GM21381 (cell line): ENCODE data around the gene ABCA7.

ENCODE experiments used
- ATAC-seq: cut with Tn5 transposase; IDR thresholded peaks from one replicate; pipeline ENCODE4 v1.9.1; 2021; ENCODE audit warnings: mild to moderate bottlenecking, moderate library complexity; ENCODE audit not compliant: unreplicated experiment

Gene ABCA7

DNA sequence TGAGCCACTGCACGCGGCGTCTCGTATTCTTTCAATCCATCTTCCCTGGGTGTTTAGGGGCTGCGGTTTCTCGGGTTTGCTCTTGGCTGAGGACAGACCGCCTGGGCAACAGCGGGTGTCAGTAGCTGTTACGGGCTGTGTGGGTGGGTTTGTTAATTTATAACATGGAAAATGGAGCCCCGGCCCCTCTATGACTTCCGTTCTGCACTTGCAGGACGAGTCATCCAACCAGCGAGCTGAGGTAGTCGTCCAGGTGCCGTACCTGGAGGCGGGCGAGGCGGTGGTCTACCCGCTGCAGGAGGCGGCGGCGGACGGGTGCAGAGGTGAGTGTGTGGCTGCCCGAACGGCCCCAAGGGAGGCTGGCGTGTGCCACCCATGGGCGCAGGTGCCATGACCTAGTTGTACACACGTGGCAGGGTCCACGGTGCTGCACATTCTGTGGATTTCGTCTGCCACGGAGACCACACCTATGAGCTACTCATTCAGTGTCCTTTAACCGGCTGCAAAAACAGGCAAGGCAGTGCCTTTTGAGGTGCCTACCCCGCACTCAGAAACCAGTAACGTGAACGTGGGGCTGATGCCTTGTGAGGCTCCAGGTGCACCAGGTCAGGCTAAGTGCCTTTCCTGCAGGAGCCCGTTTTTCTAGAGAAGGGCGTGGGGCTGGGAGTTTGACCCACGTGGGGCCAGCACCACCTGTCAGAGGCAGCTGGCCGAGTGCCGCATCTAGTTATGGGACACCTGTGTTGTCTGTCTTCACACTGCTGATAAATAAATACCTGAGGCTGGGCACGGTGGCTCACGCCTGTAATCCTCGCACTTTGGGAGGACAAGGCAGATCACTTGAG lies 44.3 kb downstream of the ABCA7 start:
- no peak for ATAC-seq

DNA sequence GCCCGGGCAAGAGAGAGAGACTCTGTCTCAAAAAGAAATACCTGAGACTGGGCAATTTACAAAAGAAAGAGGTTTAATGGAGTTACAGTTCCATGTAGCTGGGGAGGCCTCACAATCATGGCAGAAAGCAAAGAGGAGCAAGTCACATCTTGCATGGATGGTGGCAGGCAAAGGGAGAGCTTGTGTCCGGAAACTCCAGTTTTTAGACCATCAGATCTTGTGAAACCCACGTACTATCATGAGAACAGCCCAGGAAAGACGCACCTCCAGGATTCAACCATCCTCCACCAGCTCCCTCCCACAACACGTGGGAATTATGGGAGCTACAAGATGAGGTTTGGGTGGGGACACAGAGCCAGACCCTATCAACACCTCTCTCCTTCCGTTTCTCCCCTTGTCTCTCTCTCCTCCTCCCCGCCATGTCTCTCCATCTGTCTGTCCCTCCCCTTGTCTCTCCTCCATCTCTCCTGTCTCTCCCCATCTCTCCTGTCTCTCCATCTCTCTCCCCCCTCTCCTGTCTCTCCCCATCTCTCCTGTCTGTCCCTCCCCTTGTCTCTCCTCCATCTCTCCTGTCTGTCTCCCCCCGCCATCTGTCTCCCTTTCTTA lies 45.2 kb downstream of the ABCA7 start:
- no peak for ATAC-seq

DNA sequence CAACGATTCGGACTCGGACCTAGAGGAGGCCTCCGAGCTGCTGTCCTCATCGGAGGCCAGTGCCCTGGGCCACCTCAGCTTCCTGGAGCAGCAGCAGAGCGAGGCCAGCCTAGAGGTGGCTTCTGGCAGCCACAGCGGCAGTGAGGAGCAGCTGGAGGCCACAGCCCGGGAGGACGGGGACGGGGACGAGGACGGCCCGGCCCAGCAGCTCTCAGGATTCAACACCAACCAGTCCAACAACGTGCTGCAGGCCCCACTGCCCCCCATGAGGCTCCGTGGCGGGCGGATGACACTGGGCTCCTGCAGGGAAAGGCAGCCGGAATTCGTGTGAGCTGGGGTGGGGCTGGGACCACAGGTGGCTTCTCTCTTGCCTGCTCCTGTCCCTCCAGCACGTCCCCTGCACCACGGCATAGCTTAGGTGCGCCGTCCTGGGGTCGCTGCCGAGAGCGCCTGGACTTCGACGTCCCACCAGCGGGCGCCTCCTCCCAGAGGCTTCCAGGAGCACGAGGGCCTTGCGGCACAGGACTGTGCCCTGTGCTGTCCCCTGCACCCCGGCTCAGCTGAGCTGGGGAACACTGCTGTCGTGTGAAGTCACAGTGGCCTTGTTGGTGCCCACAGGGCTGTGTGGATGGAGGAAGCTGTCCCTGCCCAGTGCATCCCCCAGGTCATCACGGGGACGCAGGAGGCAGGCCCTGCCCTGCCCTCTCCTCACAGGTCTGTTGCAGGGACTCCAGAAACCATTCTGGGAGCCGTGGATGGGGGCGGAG lies 46.0 kb downstream of the ABCA7 start:
- ATAC-seq = no peak

- no peak for ATAC-seq
Measured at GRCh38 chr19:1086613-1087012, 46.7 kb downstream of the ABCA7 start.

DNA sequence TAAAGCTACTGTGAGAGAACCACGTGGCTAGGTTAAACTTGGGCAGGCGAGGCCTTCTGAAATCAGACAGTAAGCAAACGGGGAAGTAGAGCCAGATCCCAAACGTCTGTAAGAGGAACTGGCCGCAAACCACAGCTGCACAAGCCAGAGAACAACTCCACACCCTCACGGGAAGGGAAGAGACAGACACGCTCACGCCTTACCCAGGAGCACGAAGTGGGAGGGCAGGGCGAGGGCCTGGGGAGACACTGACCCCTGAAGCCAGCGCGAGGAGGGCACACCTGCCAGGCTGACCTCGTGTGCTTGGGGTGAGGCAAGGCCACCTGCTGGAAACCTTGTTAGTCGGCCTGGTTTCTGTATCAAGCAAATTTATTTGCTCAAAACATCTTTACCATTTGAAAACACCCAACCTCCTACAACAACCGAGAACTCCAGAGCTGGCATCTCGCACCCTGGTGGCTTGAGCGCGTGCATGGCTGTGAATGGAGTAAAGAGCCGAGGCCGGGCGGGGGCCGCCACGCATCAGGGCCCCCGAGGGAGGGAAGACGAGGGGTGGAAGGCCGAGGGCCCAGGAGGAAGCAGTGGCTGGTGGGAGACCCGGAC lies 48.0 kb downstream of the ABCA7 start:
- ATAC-seq = no peak

DNA sequence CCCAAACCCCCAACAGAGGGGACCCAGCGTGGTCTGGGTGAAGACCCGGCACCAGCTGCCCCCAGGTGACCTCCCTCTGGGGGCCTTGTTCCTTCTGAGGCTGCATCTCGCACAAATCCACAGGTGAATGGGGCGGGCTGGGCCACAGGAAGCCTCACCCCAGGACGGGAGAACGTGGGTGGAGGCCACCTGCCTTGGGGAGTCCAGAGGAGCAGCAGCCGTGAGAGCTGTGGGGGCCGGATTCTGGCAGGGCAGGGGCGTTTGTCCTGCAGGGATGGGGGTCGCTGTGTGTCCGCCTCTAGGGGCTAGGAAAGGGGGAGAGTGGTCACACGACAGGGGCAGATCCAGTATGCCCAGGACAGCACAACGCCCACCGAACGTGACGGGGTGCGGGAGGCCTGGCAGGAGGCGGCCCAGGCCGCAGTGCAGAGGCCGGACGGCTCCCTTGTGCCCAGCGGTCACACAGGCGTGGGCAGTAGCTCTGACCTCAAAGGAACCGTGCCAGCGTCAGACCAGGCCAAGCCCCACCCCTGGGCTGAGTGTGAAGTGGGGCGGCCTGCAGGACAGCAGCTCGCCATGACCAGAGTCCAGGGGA lies 48.6 kb downstream of the ABCA7 start:
- no peak for ATAC-seq

DNA sequence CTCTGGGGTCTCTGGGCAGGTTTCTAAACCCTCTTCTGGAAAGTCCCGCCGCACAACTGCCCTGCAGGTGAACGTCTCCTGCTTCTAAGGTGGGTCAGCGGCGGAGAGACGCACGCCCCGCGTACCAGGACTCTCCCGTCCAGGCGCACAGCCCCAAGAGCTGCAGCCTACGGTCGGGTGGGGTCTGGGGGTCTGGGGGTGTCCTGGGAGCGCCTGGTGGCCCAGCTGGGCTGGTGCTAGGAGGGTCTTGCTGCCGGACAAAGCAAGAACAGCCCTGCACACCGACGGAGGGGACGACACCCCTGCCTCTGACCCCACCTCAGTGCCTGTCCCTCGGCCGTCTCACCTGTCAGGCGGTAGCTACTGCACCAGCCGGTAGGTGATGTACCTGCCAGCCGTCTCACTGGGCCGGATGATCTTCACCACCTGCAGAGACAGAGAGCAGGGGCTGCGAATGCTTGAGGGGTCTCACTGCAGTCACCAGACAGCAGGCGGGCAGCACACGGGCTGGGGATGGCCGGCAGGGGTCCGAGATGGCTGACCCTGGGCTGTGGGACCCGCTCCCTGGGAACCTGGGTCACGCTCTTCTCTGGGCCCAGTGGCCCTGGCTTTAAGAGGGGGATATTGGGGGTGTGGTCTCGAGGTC lies 49.3 kb downstream of the ABCA7 start:
- ATAC-seq = no peak

- ATAC-seq = no peak
Measured at GRCh38 chr19:1089891-1090290, 50.0 kb downstream of the ABCA7 start.

DNA sequence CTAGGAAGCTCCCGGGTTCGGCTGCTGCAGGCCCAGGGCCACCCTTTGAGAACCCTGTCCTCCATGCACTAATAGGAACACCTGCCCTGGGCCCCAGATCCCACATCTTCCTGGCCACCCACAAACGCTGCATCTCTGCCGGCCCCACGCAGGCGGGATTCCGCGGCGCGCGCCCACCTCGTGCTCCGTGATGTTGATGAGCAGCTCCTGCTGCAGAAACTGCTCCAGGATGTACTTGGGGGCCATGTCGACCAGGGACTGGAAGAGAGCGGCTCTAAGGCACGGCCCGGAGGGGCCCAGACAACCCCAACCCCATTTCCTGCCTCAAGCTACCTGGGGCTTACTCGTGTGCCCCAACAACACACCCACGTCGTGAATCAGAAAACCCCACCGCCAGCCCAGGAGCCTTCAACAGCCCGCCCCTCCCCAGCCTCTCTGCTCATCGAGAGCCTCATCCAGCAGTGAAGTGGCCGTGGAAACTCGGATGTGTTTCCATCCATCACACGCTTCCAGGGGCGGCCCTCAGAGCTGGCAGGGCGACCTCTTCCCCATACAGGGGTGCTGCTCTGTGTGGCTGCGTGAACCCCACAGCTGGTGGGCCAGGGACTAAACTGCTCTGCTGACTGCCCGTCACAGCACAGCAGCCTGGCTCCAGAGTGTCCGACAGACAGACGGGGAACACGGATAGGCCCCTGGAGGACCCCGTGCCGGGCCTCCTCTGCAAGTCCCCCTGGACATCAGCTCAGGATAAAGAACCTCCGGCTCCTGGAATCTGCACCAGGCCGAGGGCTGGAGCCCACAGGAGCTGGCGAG lies 51.0 kb downstream of the ABCA7 start:
- ATAC-seq = no peak

- no peak for ATAC-seq
Measured at GRCh38 chr19:1091544-1092175, 51.8 kb downstream of the ABCA7 start.

GRCh38 chr19:1093330-1093729 lies 53.4 kb downstream of the ABCA7 start:
- no peak for ATAC-seq

- no peak for ATAC-seq
Measured at GRCh38 chr19:1093811-1094553, 54.1 kb downstream of the ABCA7 start.

DNA sequence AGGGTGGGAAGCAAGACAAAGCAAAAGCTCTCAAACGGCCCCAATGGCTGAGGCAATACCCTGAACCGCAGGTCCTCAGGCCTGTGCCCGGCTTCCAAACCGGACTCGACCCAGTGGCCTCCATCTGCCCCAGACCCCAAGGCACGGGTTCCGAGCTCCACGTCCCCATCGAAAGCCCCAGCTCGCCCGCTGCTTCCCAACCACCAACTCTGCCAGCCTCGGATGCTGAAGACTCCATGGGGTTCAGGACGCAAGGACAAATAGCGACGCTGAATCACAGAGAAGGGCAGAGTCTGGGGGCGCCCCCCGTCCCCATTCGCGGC lies 54.7 kb downstream of the ABCA7 start:
- no peak for ATAC-seq

DNA sequence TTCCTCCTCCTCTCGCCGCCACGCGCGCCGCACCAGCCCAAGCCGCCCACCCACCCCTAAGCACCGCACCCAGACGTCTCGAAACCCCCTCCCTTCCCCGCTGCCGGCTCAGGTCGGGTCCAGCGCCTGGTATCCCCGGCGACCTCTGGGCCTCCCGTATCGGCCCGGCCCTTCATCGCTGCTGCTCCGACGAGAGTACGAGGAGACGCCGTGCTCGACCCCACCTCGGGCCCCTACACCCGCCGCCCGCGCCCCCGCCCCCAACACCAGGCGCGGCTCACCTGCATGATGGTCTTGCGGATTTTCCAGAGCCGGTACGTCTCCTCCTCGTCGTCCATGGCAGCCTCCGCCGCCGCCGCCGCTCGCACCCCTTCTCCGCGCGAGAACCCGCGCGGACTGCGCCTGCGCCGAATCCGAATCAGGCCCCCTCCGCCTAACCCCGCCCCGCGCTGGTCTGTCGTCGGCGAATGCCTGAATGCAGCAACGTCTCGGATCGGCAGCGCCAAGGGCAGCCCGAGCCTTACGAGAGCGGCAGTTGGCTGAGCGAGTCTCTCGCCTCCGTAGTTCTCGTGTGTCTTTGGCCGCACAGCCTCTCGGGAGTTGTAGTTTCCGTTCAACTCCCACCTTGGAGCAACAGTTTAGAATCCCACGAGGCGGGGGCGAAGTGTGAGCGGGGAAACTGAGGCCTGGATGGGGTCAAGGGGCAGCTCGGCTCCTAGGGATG lies 55.2 kb downstream of the ABCA7 start, which contains the start of gene POLR2E:
Gene POLR2E, minus strand, starts transcription at position 398 of the 724 bp plus-strand sequence. Its CDS starts 60 bp downstream, at position 338.
- peak; percentile 92 for ATAC-seq

GRCh38 chr19:1097810-1098176 lies 57.9 kb downstream of the ABCA7 start:
- ATAC-seq = no peak

DNA sequence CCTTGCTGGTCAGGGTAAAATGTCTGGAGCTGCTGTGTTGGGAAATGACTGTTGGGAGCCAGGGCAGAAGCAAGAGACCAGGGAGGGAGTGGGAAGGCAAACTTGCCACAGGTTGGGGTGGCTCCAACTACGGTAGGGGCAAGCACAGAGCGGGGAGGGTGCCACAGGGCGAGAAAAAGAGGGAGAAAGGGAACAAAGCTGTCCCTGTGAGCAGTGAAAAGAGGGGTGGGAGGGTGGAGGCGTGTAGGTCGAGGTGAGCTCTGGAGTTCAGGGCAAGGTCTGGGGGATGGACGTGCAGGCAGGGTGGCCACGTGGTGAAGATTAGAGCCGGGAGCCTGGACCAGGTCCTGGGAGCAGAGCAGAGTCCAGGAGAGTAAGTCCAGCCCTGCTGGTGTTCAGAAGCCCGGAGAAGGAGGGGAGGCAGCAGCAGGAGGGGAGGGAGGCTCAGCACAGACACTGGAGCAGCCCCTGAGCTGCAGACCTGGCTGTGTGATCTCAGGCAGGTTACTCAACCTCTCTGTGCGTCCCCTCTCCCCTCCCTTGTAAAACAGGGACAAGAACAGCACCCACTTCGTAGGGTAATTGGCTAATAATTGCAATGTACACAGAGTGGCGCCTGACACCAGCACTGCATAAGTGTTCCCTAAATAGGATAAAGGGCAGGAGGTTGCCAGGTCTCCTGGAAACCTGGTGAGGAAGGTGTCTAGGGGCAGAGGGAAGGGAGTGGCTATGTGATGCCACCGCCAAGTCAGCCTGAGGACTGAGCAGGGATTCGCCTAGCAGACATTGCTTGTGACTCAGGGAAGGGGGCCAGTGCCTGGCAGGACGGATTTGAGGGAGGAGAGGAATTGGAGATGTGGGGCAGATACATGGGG lies 58.5 kb downstream of the ABCA7 start:
- ATAC-seq = no peak

- ATAC-seq = no peak
Measured at GRCh38 chr19:1101337-1101698, 61.4 kb downstream of the ABCA7 start.
